Cardiac muscle cell (in vitro differentiated cells and primary cell): ENCODE results near the gene RIMBP2. TPM values are rescaled to one million over a fixed set of nuclear protein-coding genes. Genes with fewer than 3 reads are reported as not detected.

Experiments used
- DNase-seq, 2 donors: peaks; one replicate each; pipeline versions ENCODE4 v3.0.0 to v3.0.0-alpha.2; 2010 to 2017; ENCODE audit warnings: low read depth in 1 of 2, low spot score in 1 of 2
- H3K27ac ChIP-seq: fragments of 200-600 bp; sonication (generic); 2 replicates; pipeline ENCODE4 v1.5.1; 2016
- H3K27me3 ChIP-seq: fragments of 200-600 bp; sonication (generic); 2 replicates; pipeline ENCODE4 v1.6.0; 2016; ENCODE audit warnings: control low read depth
- H3K36me3 ChIP-seq: fragments of 200-600 bp; sonication (generic); 2 replicates; pipeline ENCODE4 v1.5.1; 2016; ENCODE audit warnings: control low read depth
- H3K4me1 ChIP-seq: fragments of 200-600 bp; sonication (generic); 2 replicates; pipeline ENCODE4 v1.8.1; 2017; ENCODE audit warnings: low read depth, mild to moderate bottlenecking, mixed run types
- H3K4me3 ChIP-seq: fragments of 200-600 bp; sonication (generic); 2 replicates; pipeline ENCODE4 v1.5.1; 2016; ENCODE audit warnings: mild to moderate bottlenecking
- H3K9me3 ChIP-seq: fragments of 200-600 bp; sonication (generic); 2 replicates; pipeline ENCODE4 v1.5.1; 2017; ENCODE audit warnings: low read depth, mild to moderate bottlenecking, control low read depth
- polyA plus RNA-seq: library from polyadenylated mRNA; unstranded; fragments of >200 nt; fragmentation: Nextera tagmentation; extraction: Ambion mirVana; gene quantifications from 2 replicates; pipeline ENCODE4 v1.2.1, GENCODE V29; 2016
- total RNA-seq: library from RNA; depleted of rRNA; stranded (reverse); fragments of >200 nt; gene quantifications from 2 replicates; pipeline ENCODE4 v1.2.3, GENCODE V29; 2016
- TF ChIP-seq, protein P1 (sequence below): IDR thresholded peaks from 2 replicates; pipeline ENCODE4 v1.5.1; 2012; ENCODE audit warnings: low read depth, mild to moderate bottlenecking, low read length

The RIMBP2 gene
- total and polyA plus RNA-seq, 2 experiments from 2014 or later: 2.6 to 10.5 TPM

DNA sequence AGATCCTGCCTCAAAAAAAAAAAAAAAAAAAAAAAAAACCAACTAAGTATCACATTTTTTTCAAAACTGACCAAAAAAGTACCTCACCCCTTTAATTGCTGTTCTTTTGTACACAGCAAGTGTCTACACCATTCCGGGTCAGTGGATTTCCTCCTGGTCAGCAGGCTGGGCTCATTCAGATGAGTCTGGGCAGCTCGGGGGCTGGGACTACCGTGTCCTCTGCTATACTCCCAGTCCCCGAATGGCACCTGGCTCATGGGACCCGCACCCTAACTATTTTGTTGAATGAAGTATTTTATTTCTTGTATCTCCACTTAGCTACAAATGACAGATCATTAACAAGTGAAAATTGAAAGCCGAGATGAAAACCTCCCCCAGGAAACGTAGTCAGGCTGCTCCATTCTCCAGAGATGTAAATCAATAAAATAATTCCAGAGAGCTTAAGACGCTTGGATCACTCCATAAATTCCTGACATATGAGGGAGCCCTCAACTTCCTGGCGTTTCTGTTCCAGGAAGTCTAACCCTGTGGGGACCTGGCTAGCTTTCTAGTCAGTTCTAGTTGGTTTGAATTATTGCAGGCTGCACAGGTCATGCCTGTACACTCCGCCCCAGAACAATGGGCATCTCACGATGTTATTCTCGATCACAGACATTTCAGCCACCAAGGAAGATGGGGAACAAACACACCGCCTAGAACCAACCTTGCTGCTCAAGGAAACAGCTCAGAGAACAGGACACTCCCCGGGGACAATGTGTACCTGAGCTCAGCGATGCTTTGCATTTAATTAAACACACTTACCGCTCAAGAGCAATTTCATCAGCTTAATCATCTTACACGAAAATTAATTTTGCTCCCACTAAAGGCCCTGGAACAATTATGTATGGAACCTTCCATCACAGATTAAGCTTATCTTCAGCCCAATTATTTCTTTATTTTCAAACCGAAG, 76.3 kb downstream of the RIMBP2 start:
- Histone ChIP-seq H3K4me3 (no peak overlapping the region), H3K27me3 (no peaks in the 10 kb centered on the region), H3K4me1 (no peaks in the 10 kb centered on the region), H3K9me3 (no peaks in the 10 kb centered on the region), H3K27ac (no peak overlapping the region), H3K36me3 (no peaks in the 10 kb centered on the region)
- TF ChIP-seq, protein P1, sequence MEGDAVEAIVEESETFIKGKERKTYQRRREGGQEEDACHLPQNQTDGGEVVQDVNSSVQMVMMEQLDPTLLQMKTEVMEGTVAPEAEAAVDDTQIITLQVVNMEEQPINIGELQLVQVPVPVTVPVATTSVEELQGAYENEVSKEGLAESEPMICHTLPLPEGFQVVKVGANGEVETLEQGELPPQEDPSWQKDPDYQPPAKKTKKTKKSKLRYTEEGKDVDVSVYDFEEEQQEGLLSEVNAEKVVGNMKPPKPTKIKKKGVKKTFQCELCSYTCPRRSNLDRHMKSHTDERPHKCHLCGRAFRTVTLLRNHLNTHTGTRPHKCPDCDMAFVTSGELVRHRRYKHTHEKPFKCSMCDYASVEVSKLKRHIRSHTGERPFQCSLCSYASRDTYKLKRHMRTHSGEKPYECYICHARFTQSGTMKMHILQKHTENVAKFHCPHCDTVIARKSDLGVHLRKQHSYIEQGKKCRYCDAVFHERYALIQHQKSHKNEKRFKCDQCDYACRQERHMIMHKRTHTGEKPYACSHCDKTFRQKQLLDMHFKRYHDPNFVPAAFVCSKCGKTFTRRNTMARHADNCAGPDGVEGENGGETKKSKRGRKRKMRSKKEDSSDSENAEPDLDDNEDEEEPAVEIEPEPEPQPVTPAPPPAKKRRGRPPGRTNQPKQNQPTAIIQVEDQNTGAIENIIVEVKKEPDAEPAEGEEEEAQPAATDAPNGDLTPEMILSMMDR: no peak
- no peak for DNase-seq

DNA sequence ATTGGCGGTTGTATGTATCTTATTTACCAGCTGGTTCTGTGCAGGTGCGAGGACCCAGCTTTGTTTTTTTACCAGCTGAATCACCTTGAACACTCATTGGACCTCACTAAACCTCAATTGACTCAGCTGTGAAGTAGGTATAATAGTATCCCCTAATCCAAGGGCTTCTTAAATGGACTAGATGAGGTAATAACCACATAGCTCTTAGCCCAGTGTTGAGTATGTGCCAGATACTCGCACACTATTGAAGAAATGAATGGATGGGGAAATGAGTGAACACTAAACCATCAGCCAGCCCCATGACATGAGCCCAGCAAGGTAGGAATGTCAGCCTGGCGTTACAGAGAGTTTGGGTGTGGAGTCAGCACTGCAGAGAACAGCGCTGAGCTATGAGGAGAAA, 79.7 kb downstream of the RIMBP2 start:
- TF ChIP-seq, protein P1: no peak
- H3K36me3 ChIP-seq: no peaks in the 10 kb centered on the region
- peaks cover 9% of the 10 kb centered on the region for H3K27me3 ChIP-seq
- no peaks in the 10 kb centered on the region for H3K4me1 ChIP-seq
- H3K27ac ChIP-seq: no peak overlapping the region
- H3K9me3 ChIP-seq: no peaks in the 10 kb centered on the region
- H3K4me3 ChIP-seq: no peak overlapping the region
- DNase-seq: no peak

- Histone ChIP-seq H3K9me3 (no peaks in the 10 kb centered on the region), H3K27me3 (peaks cover 9% of the 10 kb centered on the region), H3K4me3 (no peak overlapping the region), H3K27ac (no peak overlapping the region), H3K36me3 (no peaks in the 10 kb centered on the region), H3K4me1 (no peaks in the 10 kb centered on the region)
- DNase-seq: no peak
- TF ChIP-seq, protein P1: no peak
Measured at GRCh38 chr12:130634866-130635265, 81.2 kb downstream of the RIMBP2 start.

- Histone ChIP-seq H3K27me3 (peaks cover 9% of the 10 kb centered on the region), H3K36me3 (no peaks in the 10 kb centered on the region), H3K4me1 (no peaks in the 10 kb centered on the region), H3K9me3 (no peaks in the 10 kb centered on the region), H3K4me3 (no peak overlapping the region), H3K27ac (no peak overlapping the region)
- peak in 1 of 2 donors; percentile 47 for DNase-seq
- TF ChIP-seq, protein P1: no peak
Measured at GRCh38 chr12:130633771-130634170, 82.3 kb downstream of the RIMBP2 start.

DNA sequence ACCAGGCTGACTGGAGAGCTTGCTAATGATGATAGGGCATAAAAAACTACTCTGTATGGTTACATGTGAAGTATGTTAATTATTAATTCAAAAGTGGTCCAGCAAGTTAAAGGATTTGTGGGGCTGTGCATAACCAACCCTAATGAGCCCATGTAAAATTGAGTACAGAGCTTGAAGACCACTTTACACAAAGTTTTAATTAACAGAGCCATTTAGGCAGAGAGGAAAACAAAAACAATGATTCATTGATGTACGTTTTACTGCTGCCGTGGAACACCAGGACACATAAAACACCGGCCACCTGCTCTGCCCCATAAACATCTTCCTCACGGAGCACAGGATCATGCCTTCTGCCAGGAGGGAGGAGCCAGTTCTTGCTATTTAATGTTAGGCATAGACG, 83.5 kb downstream of the RIMBP2 start:
- Histone ChIP-seq H3K27ac (no peak overlapping the region), H3K27me3 (peaks cover 9% of the 10 kb centered on the region), H3K4me1 (no peaks in the 10 kb centered on the region), H3K36me3 (no peaks in the 10 kb centered on the region), H3K4me3 (no peak overlapping the region), H3K9me3 (no peaks in the 10 kb centered on the region)
- TF ChIP-seq, protein P1: no peak
- DNase-seq: no peak
